H1 (cell line): Measurements from ENCODE around the gene PPP1R7. TPM values are rescaled to one million over a fixed set of nuclear protein-coding genes. Genes with fewer than 3 reads are reported as not detected.

Experiments
- CTCF ChIA-PET: fragments of 300-600 bp; sonication (Branson Sonifier 250); formaldehyde crosslinking; loops from one replicate; lab custom pipeline; 2021; ENCODE audit not compliant: partially characterized antibody; lab: Charles Lee
- POLR2A ChIA-PET: fragments of 300-600 bp; sonication (Branson Sonifier 250); formaldehyde crosslinking; loops from one replicate; lab custom pipeline; 2021; ENCODE audit warnings: inconsistent platforms; ENCODE audit not compliant: partially characterized antibody; lab: Charles Lee
- DNase-seq, 2 experiments: peaks; one replicate each; pipeline versions ENCODE4 v3.0.0 to v3.0.0-alpha.2; 2010 to 2022; ENCODE audit warnings: low spot score in 2 of 2, low read depth in 1 of 2, mixed read lengths in 1 of 2
- FAIRE-seq: peaks from 2 replicates; lab custom pipeline; 2011; peaks lifted over from hg19 to GRCh38; lab: Jason Lieb, UNC
- H2AFZ ChIP-seq: 2 replicates; pipeline ENCODE4 v1.8.1; 2012; ENCODE audit warnings: low read length, inconsistent platforms
- H2AK5ac ChIP-seq: 2 replicates; pipeline ENCODE4 v1.6.1; 2013; ENCODE audit warnings: low read depth, low read length
- H2BK120ac ChIP-seq: replicated peaks from 2 replicates; pipeline ENCODE3; 2013; ENCODE audit warnings: low read depth, low read length, inconsistent platforms
- H2BK12ac ChIP-seq: 2 replicates; pipeline ENCODE4 v1.6.1; 2013; ENCODE audit warnings: low read depth, low read length
- H2BK15ac ChIP-seq: 2 replicates; pipeline ENCODE4 v1.6.1; 2013; ENCODE audit warnings: low read length
- H2BK20ac ChIP-seq: 2 replicates; pipeline ENCODE4 v1.6.1; 2013; ENCODE audit warnings: low read length
- H2BK5ac ChIP-seq: 2 replicates; pipeline ENCODE4 v1.6.1; 2013; ENCODE audit warnings: low read depth, low read length
- H3K14ac ChIP-seq: 2 replicates; pipeline ENCODE4 v1.6.1; 2013; ENCODE audit warnings: inconsistent platforms; ENCODE audit not compliant: insufficient read length
- H3K18ac ChIP-seq: 2 replicates; pipeline ENCODE4 v1.6.1; 2013; ENCODE audit warnings: low read length; ENCODE audit errors: extremely low read depth
- H3K23ac ChIP-seq: 2 replicates; pipeline ENCODE4 v1.6.1; 2013; ENCODE audit warnings: inconsistent platforms; ENCODE audit not compliant: insufficient read length
- H3K23me2 ChIP-seq: 2 replicates; pipeline ENCODE4 v1.6.1; 2013; ENCODE audit warnings: low read depth, low read length
- H3K27ac ChIP-seq: 2 replicates; pipeline ENCODE4 v1.6.1; 2011; ENCODE audit warnings: low read depth, low read length, inconsistent platforms
- H3K27me3 ChIP-seq, 4 experiments: replicated peaks in 1 of 4; 1 replicate in 1 of 4; 2 replicates in 3 of 4; pipeline versions ENCODE4 v1.6.1 to v1.8.1; 2011 to 2013; ENCODE audit warnings: low read length in 3 of 4, mild to moderate bottlenecking in 3 of 4, inconsistent platforms in 2 of 4, mixed read lengths in 2 of 4, moderate library complexity in 1 of 4; ENCODE audit not compliant: control insufficient read depth in 3 of 4, insufficient read depth in 3 of 4; ENCODE audit errors: extremely low read depth in 1 of 4
- H3K36me3 ChIP-seq, 4 experiments: 2 replicates each; pipeline versions ENCODE4 v1.6.1 to v1.8.1; 2011 to 2013; ENCODE audit warnings: mild to moderate bottlenecking in 4 of 4, low read length in 3 of 4, moderate library complexity in 2 of 4, control low read depth in 1 of 4, inconsistent platforms in 1 of 4; ENCODE audit not compliant: insufficient read depth in 4 of 4, control insufficient read depth in 2 of 4
- H3K4ac ChIP-seq: replicated peaks from 2 replicates; pipeline ENCODE3; 2013; ENCODE audit warnings: low read length, low read depth, mixed read lengths, inconsistent platforms; ENCODE audit not compliant: insufficient read length
- H3K4me1 ChIP-seq, 4 experiments: replicated peaks in 1 of 4; 1 replicate in 1 of 4; 2 replicates in 3 of 4; pipeline versions ENCODE4 v1.6.1 to v1.8.1; 2011 to 2013; ENCODE audit warnings: low read length in 3 of 4, inconsistent platforms in 2 of 4, mixed read lengths in 1 of 4; ENCODE audit not compliant: insufficient read depth in 4 of 4, control insufficient read depth in 3 of 4
- H3K4me2 ChIP-seq, 2 experiments: 2 replicates each; pipeline versions ENCODE4 v1.6.1 to v1.8.1; 2011 to 2013; ENCODE audit warnings: low read depth in 2 of 2, low read length in 2 of 2, control low read depth in 1 of 2, inconsistent platforms in 1 of 2, mild to moderate bottlenecking in 1 of 2; ENCODE audit not compliant: insufficient read depth in 1 of 2
- H3K4me3 ChIP-seq, 4 experiments: fragments of 200-600, 300-600 bp in 1 of 4; sonication (generic), shearing (Covaris generic), sonication (Bioruptor Twin) in 1 of 4; 2 replicates each; pipeline versions ENCODE4 v1.5.1 to v1.8.1; 2011 to 2016; ENCODE audit warnings: low read length in 4 of 4, low read depth in 3 of 4, control low read depth in 2 of 4, inconsistent platforms in 2 of 4, mild to moderate bottlenecking in 2 of 4, mixed read lengths in 1 of 4, moderate library complexity in 1 of 4; ENCODE audit not compliant: insufficient read depth in 2 of 4; ENCODE audit errors: extremely low read depth in 1 of 4
- H3K56ac ChIP-seq: replicated peaks from 2 replicates; pipeline ENCODE3; 2013; ENCODE audit warnings: low read depth, mild to moderate bottlenecking, mixed read lengths, low read length, inconsistent platforms; ENCODE audit not compliant: insufficient read length
- H3K79me1 ChIP-seq: 2 replicates; pipeline ENCODE4 v1.6.1; 2013; ENCODE audit warnings: low read depth, low read length, control low read depth
- H3K79me2 ChIP-seq, 2 experiments: 2 replicates each; pipeline versions ENCODE4 v1.6.1 to v1.8.1; 2012 to 2013; ENCODE audit warnings: low read length in 2 of 2, mild to moderate bottlenecking in 2 of 2, inconsistent platforms in 1 of 2; ENCODE audit not compliant: insufficient read depth in 2 of 2, control insufficient read depth in 1 of 2
- H3K9ac ChIP-seq, 4 experiments: replicated peaks in 1 of 4; 1 replicate in 1 of 4; 2 replicates in 3 of 4; pipeline versions ENCODE4 v1.6.1 to v1.8.1; 2011 to 2013; ENCODE audit warnings: low read depth in 3 of 4, low read length in 3 of 4, control low read depth in 2 of 4, mild to moderate bottlenecking in 2 of 4, moderate library complexity in 2 of 4, inconsistent platforms in 1 of 4; ENCODE audit errors: extremely low read depth in 1 of 4
- H3K9me3 ChIP-seq, 2 experiments: 2 replicates each; pipeline versions ENCODE4 v1.6.1 to v1.8.1; 2012 to 2013; ENCODE audit warnings: mild to moderate bottlenecking in 2 of 2, moderate library complexity in 2 of 2, control low read depth in 1 of 2, inconsistent platforms in 1 of 2, low read depth in 1 of 2, low read length in 1 of 2, mixed read lengths in 1 of 2; ENCODE audit not compliant: insufficient read depth in 2 of 2
- H4K20me1 ChIP-seq, 2 experiments: replicated peaks in 1 of 2; 2 replicates each; pipeline versions ENCODE3 to v1.8.1; 2011 to 2013; ENCODE audit warnings: inconsistent platforms in 2 of 2, low read length in 2 of 2, mild to moderate bottlenecking in 1 of 2; ENCODE audit not compliant: insufficient read depth in 2 of 2, control insufficient read depth in 1 of 2
- H4K5ac ChIP-seq: 2 replicates; pipeline ENCODE4 v1.6.1; 2013; ENCODE audit warnings: low read length, low read depth, mixed read lengths, inconsistent platforms; ENCODE audit not compliant: insufficient read length
- H4K8ac ChIP-seq: 2 replicates; pipeline ENCODE4 v1.8.0; 2013; ENCODE audit warnings: mild to moderate bottlenecking, moderate library complexity, low read length, inconsistent platforms; ENCODE audit not compliant: insufficient read depth; ENCODE audit errors: extremely low read depth
- H4K91ac ChIP-seq: replicated peaks from 2 replicates; pipeline ENCODE3; 2013; ENCODE audit warnings: low read length, mixed read lengths, inconsistent platforms; ENCODE audit not compliant: insufficient read length
- WGBS, 2 experiments: shearing (Covaris generic) in 1 of 2; methylation state at CpG; one replicate each; pipeline versions ENCODE4 v1.1.6 to v1.1.7; 2013 to 2015; ENCODE audit warnings: low lambda C conversion rate in 2 of 2, mixed read lengths in 2 of 2, inconsistent platforms in 1 of 2, low coverage in 1 of 2, missing lambda C conversion rate in 1 of 2; ENCODE audit not compliant: insufficient replicate concordance in 2 of 2, insufficient coverage in 1 of 2, insufficient read length in 1 of 2; ENCODE audit errors: extremely low coverage in 1 of 2, missing lambda C conversion rate in 1 of 2; 5-methylcytosine and 5-hydroxymethylcytosine counted together
- polyA plus RNA-seq, 7 experiments: library from polyadenylated mRNA; depleted of rRNA in 3 of 7; stranded (reverse) in 5 of 7; unstranded in 2 of 7; fragments of >200 nt in 5 of 7; fragments of 200-250 nt in 2 of 7; gene quantifications; 1 replicate in 5 of 7; 2 replicates in 1 of 7; 4 replicates in 1 of 7; pipeline versions ENCODE4 v1.2.1 to v1.2.3, GENCODE V29; 2011 to 2013; ENCODE audit warnings: missing spikeins in 2 of 7, mixed read lengths in 2 of 7
- total RNA-seq: library from RNA; stranded (reverse); fragmentation: NEBNext Ultra II Directional; extraction: Animal tissue kit (Norgen Biotek cat#: 25700); gene quantifications from 2 replicates; pipeline ENCODE4 v1.2.1, GENCODE V29; 2021

The PPP1R7 gene
- total and polyA plus RNA-seq, 2 of the 8 experiments (the other 6 are each of a cell fraction or from before 2014, with no cell fraction given), result 22.2 to 64.0 TPM

- DNase-seq (no peak), FAIRE-seq (no peak)
- POLR2A ChIA-PET, result interaction anchor here (0.5 to 0.9 kb wide), 3 partner anchors 9 to 53 kb away, joined by 3 read pairs; partner anchors contain the start of gene MTERF4
- Histone ChIP-seq H3K23ac (no peak overlapping the region), H4K5ac (no peak overlapping the region), H4K91ac (no peak overlapping the region), H3K79me2 (peaks cover 0 to 11% of the 10 kb centered on the region in 2 experiments; a peak in 1 of 4 replicates), H3K9ac (no peak overlapping the region; a peak in 1 of 7 replicates), H3K4me2 (no peak overlapping the region), H2BK12ac (no peak overlapping the region), H3K4me3 (no peak overlapping the region), H3K27ac (no peak overlapping the region), H3K79me1 (peaks cover 4% of the 10 kb centered on the region), H2AFZ (no peak overlapping the region), H3K36me3 (peaks cover 0 to 9% (median 4%) of the 10 kb centered on the region in 4 experiments; a peak in 6 of 8 replicates), H3K56ac (no peak overlapping the region), H2BK5ac (no peak overlapping the region), H3K9me3 (no peaks in the 10 kb centered on the region), H3K4me1 (peaks cover 0 to 7% (median 4%) of the 10 kb centered on the region in 4 experiments; a peak in 6 of 7 replicates), H4K8ac (no peak overlapping the region), H2BK20ac (no peak overlapping the region), H3K18ac (no peak overlapping the region), H2BK120ac (no peak overlapping the region), H3K4ac (no peak overlapping the region), H2AK5ac (no peak overlapping the region), H3K27me3 (no peaks in the 10 kb centered on the region), H2BK15ac (no peak overlapping the region), H4K20me1 (peaks cover 1 to 9% of the 10 kb centered on the region in 2 experiments), H3K23me2 (peaks cover 2% of the 10 kb centered on the region; the same call in 1 of the 2 replicates), H3K14ac (no peak overlapping the region)
- WGBS, 2 experiments, result 92% methylated on average over 4 of the region's 4 CpGs; no CpG with 5 or more reads in 1 of the 2 experiments
- CTCF ChIA-PET, result interaction anchor here (0.6 to 1.4 kb wide), 3 partner anchors 76 to 247 kb away, joined by 3 to 4 read pairs (median 3); no protein-coding TSS in a partner anchor
Observed at GRCh38 chr2:241154915-241155314, 4.6 kb downstream of the PPP1R7 start.
